ENCODE measurements around the gene GYPC.

GRCh38 chr2:126723281-126723815 lies 67.4 kb downstream of the GYPC start:
- no peak for TF ChIP-seq GATA2 (IDR thresholded peaks at IDR 0.05; ENCODE audit: low read depth, low read length)
- no peak for TF ChIP-seq GATA3 (IDR thresholded peaks at IDR 0.05; ENCODE audit: low read depth, low read length)

All from SH-SY5Y (cell line).